ENCODE results near the gene ISG15. TPM values are rescaled to one million over a fixed set of nuclear protein-coding genes. Genes with fewer than 3 reads are reported as not detected.
A peak's percentile ranks its signal among the peaks of the same experiment; 100 is the strongest.

The ISG15 gene
- total and polyA plus RNA-seq, 2 of the 13 experiments (the other 11 are each of a cell fraction or from before 2014, with no cell fraction given), result 42.1 to 54.9 TPM

DNA sequence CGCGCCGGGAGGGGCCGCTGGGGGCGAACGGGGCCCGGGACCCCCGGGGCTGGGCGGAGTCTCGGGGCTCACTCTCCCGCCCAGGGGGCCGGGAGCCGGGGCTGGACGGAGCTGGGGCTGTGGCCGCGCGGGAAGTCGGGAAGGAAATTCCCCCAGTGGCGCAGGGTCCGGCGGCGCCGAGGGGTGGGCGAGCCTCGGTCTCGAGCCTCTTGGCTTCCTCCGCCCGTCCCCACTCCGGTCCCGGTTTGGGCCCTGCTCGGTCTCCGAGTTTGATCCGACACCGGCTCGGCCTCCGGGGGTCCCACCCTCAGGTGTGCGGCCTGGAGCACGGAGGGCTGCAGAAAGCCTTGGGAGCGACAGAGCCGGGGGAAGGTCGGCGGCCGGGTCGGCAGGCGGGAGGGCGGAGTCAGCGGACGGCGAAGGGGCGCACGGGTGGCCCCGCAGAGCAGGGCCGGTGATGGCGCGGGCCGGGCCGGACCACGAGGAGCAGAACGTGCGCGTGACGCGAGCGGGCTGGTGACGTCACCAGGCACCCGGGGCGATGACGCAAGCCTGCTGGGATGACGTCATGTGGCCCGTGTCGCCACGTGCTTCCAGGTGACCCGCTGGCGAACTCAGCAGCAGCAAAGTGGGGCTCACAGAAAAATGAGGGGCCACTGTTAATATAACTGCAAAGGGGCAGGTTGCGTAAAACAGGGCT is 12.8 kb upstream of the ISG15 start (continued):
- TF ChIP-seq HNF1B (CRISPR knock-in tag; IDR thresholded peaks at IDR 0.05) (peak; percentile 75; the same call in 1 of the 2 replicates), ZNF563 (CRISPR knock-in tag; IDR thresholded peaks at IDR 0.05) (peak; percentile 73), PHB2 (IDR thresholded peaks at IDR 0.05; ENCODE audit: partially characterized antibody) (no peak), ZNF552 (CRISPR knock-in tag; IDR thresholded peaks at IDR 0.05; ENCODE audit: borderline replicate concordance) (peak; percentile 80; the same call in 1 of the 2 replicates), CBX5 (CRISPR knock-in tag; IDR thresholded peaks at IDR 0.05; ENCODE audit: borderline replicate concordance) (peak; percentile 37; the same call in 1 of the 2 replicates), ZNF256 (CRISPR knock-in tag; conservative IDR thresholded peaks at IDR 0.05) (peak; percentile 47), MLXIP (CRISPR knock-in tag; IDR thresholded peaks at IDR 0.05; ENCODE audit: borderline replicate concordance) (0 out of 2 replicates have a peak, but pooled peaks have one; percentile 25), TSC22D2 (CRISPR knock-in tag; IDR thresholded peaks at IDR 0.05; ENCODE audit: borderline replicate concordance) (peak; percentile 84; the same call in 1 of the 2 replicates), SMARCE1 (IDR thresholded peaks at IDR 0.05; ENCODE audit: borderline replicate concordance) (no peak), PRPF4 (IDR thresholded peaks at IDR 0.05; ENCODE audit: low read depth, low read length, poor library complexity, severe bottlenecking) (no peak), ZNF280B (CRISPR knock-in tag; IDR thresholded peaks at IDR 0.05; ENCODE audit: borderline replicate concordance) (peak; percentile 67; the same call in 1 of the 2 replicates), MED8 (CRISPR knock-in tag; IDR thresholded peaks at IDR 0.05; ENCODE audit: insufficient replicate concordance) (no peak), PHF5A (CRISPR knock-in tag; IDR thresholded peaks at IDR 0.05; ENCODE audit: low read depth, unreplicated experiment) (no peak), ZNF709 (CRISPR knock-in tag; IDR thresholded peaks at IDR 0.05) (no peak), BHLHE40 (IDR thresholded peaks at IDR 0.05; ENCODE audit: low read length) (peak; percentile 93), DNMT1 (CRISPR knock-in tag; IDR thresholded peaks at IDR 0.05) (peak; percentile 85), PTBP1 (IDR thresholded peaks at IDR 0.05; ENCODE audit: low read depth, low read length, poor library complexity, severe bottlenecking) (peak; percentile 56), ZNF782 (CRISPR knock-in tag; IDR thresholded peaks at IDR 0.05; ENCODE audit: borderline replicate concordance) (peak; percentile 73; the same call in 1 of the 2 replicates), KLF16 (CRISPR knock-in tag; IDR thresholded peaks at IDR 0.05) (peak; percentile 26 to 84; a peak in 2 of 4 replicates), ZNF580 (CRISPR knock-in tag; IDR thresholded peaks at IDR 0.05; ENCODE audit: borderline replicate concordance, low read depth) (peak; percentile 82; the same call in 1 of the 2 replicates)
- TF ChIP-seq, protein P1, sequence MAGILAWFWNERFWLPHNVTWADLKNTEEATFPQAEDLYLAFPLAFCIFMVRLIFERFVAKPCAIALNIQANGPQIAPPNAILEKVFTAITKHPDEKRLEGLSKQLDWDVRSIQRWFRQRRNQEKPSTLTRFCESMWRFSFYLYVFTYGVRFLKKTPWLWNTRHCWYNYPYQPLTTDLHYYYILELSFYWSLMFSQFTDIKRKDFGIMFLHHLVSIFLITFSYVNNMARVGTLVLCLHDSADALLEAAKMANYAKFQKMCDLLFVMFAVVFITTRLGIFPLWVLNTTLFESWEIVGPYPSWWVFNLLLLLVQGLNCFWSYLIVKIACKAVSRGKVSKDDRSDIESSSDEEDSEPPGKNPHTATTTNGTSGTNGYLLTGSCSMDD (CRISPR knock-in tag; IDR thresholded peaks at IDR 0.05), result peak; percentile 51; the same call in 1 of the 2 replicates

Measured in HepG2 (cell line).